ENCODE results near the gene EGFLAM. TPM values are rescaled to one million over a fixed set of nuclear protein-coding genes. Genes with fewer than 3 reads are reported as not detected.
A peak's percentile ranks its signal among the peaks of the same experiment; 100 is the strongest.

The EGFLAM gene
- polyA plus RNA-seq, 1 experiment = 16.4 TPM

DNA sequence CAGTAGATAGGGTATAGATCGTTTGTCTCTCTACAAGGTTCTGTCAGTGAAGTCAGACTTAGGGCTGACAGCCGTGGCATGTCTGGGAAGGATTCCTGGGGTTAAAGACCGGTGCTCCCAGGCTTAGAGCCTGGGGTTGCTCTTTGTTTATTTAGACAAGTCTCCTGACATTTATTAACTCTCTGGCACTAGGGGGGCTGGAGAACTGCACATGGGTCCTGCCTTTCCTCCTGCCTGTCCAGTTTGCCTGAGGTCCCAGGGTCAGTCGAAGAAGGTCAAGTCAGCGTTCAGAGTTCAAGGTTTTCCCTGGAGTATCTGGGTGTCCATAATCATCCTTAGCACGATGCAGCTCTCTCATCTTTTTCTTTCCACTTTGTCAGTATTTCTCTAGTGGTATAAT, 5.6 kb downstream of the EGFLAM start:
- TF ChIP-seq, protein P1, sequence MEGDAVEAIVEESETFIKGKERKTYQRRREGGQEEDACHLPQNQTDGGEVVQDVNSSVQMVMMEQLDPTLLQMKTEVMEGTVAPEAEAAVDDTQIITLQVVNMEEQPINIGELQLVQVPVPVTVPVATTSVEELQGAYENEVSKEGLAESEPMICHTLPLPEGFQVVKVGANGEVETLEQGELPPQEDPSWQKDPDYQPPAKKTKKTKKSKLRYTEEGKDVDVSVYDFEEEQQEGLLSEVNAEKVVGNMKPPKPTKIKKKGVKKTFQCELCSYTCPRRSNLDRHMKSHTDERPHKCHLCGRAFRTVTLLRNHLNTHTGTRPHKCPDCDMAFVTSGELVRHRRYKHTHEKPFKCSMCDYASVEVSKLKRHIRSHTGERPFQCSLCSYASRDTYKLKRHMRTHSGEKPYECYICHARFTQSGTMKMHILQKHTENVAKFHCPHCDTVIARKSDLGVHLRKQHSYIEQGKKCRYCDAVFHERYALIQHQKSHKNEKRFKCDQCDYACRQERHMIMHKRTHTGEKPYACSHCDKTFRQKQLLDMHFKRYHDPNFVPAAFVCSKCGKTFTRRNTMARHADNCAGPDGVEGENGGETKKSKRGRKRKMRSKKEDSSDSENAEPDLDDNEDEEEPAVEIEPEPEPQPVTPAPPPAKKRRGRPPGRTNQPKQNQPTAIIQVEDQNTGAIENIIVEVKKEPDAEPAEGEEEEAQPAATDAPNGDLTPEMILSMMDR (IDR thresholded peaks at IDR 0.05; ENCODE audit: low read depth, low read length) = no peak
- ChIA-PET CTCF (interaction anchor here (0.6 to 3.4 kb wide), 5 partner anchors 8 to 546 kb away, joined by 3 to 16 read pairs (median 10); no protein-coding TSS in a partner anchor), POLR2A (no interaction called here)
- DNase-seq (ENCODE audit: low read depth, low spot score) = no peak
- Histone ChIP-seq H3K9me3 (ENCODE audit: control insufficient read depth, insufficient read depth, low read length) (no peaks in the 10 kb centered on the region), H3K4me3 (ENCODE audit: low read depth, low read length) (no peak overlapping the region), H3K27ac (ENCODE audit: low read depth, low read length) (no peak overlapping the region), H3K27me3 (ENCODE audit: control insufficient read depth, insufficient read depth, low read length) (peaks cover 28% of the 10 kb centered on the region)

DNA sequence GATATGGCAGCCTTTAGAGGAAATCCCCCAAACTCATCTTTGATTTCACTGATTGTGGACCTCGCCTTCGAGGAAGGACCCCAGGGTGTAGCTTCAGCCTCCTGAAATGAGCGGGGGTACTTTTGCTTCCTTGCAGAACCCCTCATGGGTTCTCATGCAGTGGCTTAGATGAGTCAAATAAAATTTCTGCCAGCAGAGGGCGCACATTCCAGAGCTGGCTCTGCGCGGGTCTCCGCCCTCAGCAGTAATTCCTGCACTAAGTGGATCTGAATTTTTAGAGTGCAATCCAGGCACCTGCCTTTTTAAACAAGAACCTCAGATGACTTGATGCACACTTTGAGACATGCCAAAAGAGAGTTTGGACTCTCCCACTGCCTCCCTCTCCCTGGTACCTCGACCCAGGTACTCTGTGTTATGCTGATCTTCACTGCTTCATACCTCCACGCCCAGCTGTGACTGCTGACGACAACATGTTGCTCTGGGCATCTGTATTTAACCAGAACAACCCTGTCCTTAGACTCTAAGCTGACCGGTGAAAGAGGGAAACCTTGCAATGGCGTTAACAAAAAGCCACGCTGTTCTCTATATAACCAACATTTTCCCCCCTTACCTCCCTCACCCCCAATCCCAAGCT, 7.3 kb downstream of the EGFLAM start:
- peak; percentile 15 for DNase-seq (ENCODE audit: low read depth, low spot score)
- TF ChIP-seq, protein P1 (IDR thresholded peaks at IDR 0.05; ENCODE audit: low read depth, low read length) = peak; percentile 70
- POLR2A ChIA-PET = no interaction called here

DNA sequence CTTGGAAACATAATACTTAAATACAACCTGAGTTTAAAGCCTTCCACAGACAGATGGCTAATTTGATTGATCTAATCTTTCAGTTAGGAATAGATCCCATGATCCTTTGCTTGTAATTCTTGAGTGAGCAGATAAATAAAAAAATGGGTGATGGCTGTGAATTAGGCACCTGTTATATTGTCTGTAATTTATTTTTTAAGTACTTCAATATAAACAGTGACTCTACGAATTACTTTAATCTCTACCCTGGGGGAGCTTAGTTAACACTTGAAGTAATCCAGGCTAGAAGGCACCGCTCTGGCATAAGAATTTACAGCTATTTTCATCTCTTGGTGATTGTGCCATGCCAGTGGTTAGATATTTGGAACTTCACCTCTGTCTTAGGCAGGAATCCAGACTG, 9.0 kb downstream of the EGFLAM start:
- POLR2A ChIA-PET = no interaction called here
- DNase-seq (ENCODE audit: low read depth, low spot score) = no peak
- Histone ChIP-seq H3K9me3 (ENCODE audit: control insufficient read depth, insufficient read depth, low read length) (no peaks in the 10 kb centered on the region), H3K27ac (ENCODE audit: low read depth, low read length) (no peak overlapping the region), H3K27me3 (ENCODE audit: control insufficient read depth, insufficient read depth, low read length) (peaks cover 5% of the 10 kb centered on the region), H3K4me3 (ENCODE audit: low read depth, low read length) (no peak overlapping the region)
- CTCF ChIA-PET = no interaction called here
- TF ChIP-seq, protein P1 (IDR thresholded peaks at IDR 0.05; ENCODE audit: low read depth, low read length) = no peak

More for the DNA sequence above, 7.3 kb downstream of the EGFLAM start:
- CTCF ChIA-PET = interaction anchor here (0.6 to 3.4 kb wide), 31 partner anchors 9 to 1033 kb away, joined by 3 to 16 read pairs (median 3); no protein-coding TSS in a partner anchor
- Histone ChIP-seq H3K27me3 (ENCODE audit: control insufficient read depth, insufficient read depth, low read length) (peaks cover 16% of the 10 kb centered on the region), H3K27ac (ENCODE audit: low read depth, low read length) (no peak overlapping the region), H3K4me3 (ENCODE audit: low read depth, low read length) (no peak overlapping the region), H3K9me3 (ENCODE audit: control insufficient read depth, insufficient read depth, low read length) (no peaks in the 10 kb centered on the region)

DNA sequence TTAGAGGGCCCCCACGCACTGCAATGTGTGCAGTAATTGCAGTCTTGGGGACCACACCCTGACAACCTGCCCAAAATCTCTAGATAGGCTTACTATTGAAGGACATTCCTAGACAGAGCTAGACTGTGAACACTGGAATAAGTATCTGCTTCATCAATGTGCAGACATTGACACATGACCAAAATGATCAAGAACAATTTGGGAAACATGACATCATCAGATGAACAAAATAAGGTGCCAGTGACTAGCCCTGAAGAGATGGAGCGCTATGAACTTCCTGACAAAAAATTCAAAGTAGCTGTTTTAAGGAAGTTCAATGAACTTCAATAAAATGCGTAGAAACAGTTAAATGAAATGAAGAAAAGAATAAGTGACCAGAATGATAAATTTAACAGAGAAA, 15.3 kb downstream of the EGFLAM start:
- Histone ChIP-seq H3K27ac (ENCODE audit: low read depth, low read length) (no peak overlapping the region), H3K27me3 (ENCODE audit: control insufficient read depth, insufficient read depth, low read length) (no peaks in the 10 kb centered on the region), H3K9me3 (ENCODE audit: control insufficient read depth, insufficient read depth, low read length) (no peaks in the 10 kb centered on the region), H3K4me3 (ENCODE audit: low read depth, low read length) (no peak overlapping the region)
- ChIA-PET CTCF (interaction anchor here (1.4 kb wide), 1 partner anchor 8 kb away, joined by 6 read pairs; no protein-coding TSS in a partner anchor), POLR2A (no interaction called here)
- DNase-seq (ENCODE audit: low read depth, low spot score) = no peak
- TF ChIP-seq, protein P1 (IDR thresholded peaks at IDR 0.05; ENCODE audit: low read depth, low read length) = no peak

DNA sequence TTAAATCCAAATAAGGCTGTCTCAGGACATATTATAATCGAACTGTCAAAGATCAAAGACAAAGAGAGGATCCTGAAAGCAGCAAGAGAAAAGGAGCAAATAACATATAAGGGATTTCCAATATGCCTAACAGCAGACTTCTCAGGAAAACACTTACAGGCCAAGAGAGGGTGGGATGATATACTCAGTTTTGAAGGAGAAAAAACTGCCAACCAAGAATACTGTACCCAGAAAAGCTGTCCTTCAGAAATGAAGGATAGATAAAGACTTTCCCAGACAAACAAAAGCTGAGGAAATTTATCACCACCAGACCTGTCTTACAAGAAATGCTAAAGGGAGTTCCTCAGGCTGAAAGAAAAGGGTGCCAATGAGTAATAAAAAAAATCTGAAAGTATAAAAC, 16.0 kb downstream of the EGFLAM start:
- H3K27me3 ChIP-seq (ENCODE audit: control insufficient read depth, insufficient read depth, low read length) = no peaks in the 10 kb centered on the region
- ChIA-PET CTCF (interaction anchor here (1.4 kb wide), 1 partner anchor 9 kb away, joined by 6 read pairs; no protein-coding TSS in a partner anchor), POLR2A (no interaction called here)
- H3K4me3 ChIP-seq (ENCODE audit: low read depth, low read length) = no peak overlapping the region
- no peak overlapping the region for H3K27ac ChIP-seq (ENCODE audit: low read depth, low read length)
- TF ChIP-seq, protein P1 (IDR thresholded peaks at IDR 0.05; ENCODE audit: low read depth, low read length) = no peak
- no peak for DNase-seq (ENCODE audit: low read depth, low spot score)
- H3K9me3 ChIP-seq (ENCODE audit: control insufficient read depth, insufficient read depth, low read length) = no peaks in the 10 kb centered on the region

Data from AG04450 (cell line).